GM19397 (cell line): ENCODE data around the gene KCNG2.

Source experiments
- ATAC-seq: cut with Tn5 transposase; IDR thresholded peaks from one replicate; pipeline ENCODE4 v1.9.1; 2021; ENCODE audit warnings: mild to moderate bottlenecking, moderate library complexity; ENCODE audit not compliant: unreplicated experiment

Gene KCNG2

DNA sequence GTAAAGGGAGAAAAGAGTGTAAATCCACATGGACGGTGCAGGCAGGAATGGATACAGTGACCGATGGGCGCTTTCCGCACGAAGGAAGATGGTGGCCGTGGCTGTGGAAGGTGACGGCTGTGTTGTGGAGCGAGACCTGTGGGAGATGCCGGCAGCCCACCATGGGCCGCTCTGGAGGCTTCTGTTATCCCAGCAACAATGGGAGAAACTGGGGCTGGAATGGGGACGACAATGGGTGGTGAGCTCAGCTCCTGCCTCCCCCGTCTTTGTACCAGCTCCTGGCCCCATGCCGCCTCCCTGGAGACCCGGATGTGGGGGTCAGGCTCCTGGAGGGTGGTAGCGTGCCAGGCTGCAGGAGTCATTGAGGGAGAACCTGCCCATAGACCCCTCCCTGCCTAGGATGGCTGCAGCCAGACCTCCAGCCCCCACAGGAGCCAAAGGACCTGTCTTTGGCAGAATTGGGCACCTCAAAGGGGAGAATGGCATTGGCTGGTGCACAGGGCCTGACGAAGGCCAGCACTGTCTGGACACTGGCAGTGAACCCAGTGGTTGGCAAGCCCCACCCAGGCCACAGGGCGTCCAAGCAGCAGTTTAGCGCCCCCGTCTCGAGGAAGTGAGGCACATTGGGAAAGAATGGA lies 81.1 kb downstream of the KCNG2 start:
- ATAC-seq: no peak

DNA sequence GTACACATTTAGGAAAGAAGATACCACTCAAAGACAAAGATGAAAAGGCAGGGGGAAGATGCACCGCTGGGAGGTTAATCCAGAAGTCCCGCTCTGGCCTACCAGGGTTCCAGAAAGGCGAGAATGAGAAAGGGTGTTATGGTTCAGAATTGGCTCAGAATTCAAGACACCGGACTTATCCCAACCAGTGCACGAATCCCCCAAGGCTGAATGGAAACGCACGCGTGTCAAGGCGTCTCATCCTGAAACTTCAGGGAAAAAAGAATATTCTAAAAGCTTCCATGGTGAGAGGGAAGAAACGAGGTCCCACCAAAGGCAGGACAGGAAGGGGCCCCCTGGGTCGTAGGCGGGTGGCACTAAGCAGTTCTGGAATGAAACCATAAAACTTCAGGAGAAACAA lies 81.8 kb downstream of the KCNG2 start:
- no peak for ATAC-seq

DNA sequence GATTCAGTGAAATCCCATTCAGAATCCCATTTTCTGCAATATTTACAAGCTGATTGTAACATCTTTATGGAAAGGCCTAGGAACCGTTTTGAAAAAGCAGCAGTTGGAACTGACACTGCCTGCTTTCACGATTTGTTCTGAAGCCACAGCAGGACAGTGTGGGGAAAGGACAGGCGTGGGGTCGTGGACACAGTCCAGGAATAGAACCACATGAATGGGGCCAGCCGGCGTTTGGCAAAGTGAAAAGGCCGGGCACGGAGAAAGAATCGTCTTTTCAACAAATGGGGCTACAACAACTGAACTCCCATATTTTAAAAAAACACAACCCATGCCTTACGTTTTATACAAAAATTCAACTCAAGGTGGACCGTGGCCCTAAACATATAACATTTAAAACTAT lies 84.0 kb downstream of the KCNG2 start:
- ATAC-seq: no peak

DNA sequence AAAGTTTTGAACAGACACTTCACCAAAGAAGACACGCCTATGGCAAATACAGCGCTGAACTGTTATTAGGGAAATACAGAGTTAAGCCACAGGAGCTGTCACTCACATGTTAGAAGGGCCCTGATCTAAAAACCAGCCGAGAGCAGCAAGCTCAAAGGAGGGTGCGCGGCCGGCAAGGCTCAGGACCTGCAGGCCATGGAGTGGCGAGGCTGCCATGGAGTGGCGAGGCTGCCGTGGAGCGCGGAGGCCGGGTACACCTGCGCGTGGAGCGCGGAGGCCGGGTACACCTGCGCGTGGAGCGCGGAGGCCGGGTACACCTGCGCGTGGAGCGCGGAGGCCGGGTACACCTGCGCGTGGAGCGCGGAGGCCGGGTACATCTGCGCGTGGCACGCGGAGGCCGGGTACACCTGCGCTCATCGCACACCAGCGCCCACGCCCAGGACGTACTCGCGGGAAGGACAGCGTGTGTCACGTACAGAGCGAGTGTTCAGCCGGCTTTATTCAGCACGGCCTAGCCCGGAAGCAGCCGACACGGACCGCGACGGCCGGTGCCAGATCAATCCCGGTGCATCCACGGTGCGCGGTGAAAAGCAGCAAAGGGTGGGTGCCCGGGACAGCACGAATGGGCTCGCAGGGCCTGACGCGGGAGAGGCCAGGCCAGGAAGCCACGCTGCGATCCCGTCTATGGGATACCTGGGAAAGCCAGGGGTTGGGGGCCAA lies 84.9 kb downstream of the KCNG2 start:
- no peak for ATAC-seq

DNA sequence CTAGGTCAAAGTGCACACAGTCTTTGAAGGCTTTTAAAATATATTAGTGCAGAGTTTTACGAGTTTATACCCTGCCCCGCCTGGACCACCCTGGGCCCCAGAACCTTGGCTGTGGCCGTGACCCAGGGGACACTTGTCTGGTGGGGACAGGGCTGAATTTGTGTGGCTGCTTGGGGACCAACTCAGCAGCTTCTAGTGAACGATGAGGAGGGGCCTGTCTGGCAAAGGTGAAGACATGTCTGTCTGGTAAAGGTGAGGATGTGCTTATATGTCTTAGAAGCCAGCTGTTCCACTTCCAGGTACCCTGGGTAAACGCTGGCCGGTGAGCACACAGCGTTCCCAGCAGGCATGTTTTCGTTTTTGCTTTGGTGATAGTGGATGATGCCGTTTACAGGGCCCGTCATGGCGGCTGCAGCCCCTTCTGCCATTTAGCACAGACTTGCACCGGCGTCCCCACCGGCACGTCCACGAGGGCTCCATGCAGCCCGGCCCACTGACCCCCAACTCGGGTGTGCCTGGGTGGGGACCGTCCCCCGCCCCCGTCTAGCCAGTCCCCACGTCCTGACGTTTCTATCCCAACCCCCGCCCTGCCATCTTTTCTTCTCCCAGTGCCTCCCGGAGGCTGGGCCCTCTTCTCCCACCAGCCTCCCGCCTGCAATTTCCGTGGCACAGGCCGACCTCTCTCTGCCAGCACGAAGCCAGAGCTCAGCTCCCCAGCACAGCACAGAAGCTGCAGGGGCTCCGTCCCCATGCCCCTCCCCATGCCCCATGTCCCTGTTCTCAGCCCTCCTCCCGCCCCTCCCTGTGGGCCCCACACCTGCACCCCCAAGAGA lies 85.9 kb downstream of the KCNG2 start:
- ATAC-seq: no peak

DNA sequence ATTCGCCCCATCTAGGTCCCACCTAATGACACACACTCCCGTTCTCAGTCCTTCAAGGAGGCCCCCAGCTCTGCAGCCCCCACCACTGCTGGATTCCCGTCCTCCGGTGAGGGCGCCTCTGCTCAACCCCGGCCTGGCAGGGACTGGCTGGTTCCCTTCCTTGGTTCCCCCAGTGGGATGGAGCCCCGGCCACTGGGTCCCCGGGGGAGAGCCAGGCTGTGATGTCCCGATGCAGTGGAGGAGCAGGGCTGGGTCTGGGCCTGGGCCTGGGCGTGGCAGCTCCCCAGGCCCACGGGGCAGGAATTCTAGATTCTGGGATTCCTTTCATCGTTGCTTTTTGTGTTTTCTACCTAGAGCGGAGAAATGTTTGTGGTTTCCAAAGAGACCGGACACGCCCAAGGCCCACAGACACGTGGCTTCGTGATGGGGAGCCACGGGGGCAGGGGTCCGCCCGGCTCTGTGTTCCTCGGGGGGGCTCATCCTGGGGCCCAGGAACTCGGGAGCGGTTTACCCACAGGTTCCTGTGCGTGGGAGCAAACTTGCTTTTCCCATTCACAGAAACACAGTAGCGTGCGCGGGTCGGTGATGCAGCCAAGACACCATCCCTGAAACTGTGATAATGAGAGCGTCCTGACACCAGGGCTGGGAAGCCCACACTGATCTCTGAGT lies 86.7 kb downstream of the KCNG2 start:
- ATAC-seq: no peak

DNA sequence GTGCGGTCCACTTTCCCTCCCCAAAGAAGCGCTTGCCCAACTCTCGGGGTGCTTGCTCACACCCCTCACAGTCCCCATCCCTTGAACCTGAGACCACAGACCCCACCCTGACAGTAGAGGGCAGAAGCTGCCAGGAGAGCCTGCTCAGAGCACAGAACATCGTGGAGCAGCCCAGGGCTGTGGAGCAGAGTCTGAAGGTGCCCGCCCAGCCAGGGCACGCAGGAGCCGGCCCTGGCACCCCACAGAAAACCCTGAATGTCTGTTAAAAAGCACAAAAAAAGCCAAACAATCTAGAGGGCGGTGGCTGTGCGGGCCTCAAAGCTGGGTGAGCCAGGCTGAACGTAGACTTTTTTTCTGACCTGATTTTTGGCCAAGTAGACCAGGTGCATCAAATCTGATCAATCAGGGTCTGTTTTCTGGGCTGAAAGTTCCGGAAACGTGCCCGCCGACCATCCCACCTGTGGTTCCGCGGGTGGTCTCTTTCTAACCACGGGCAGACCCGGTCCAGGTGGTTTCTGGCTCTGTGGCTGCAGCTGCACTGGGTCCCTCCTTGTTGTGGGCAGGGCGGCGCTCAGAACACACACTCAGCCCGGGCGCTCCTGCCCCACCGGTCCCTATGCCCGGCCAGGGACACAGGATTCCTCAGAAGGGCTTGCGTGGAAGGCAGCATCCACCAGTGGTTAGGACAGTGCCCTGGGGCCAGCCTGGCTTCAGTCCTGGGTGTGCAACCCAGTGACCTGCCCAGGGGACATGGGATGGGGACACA lies 87.4 kb downstream of the KCNG2 start:
- ATAC-seq: no peak

DNA sequence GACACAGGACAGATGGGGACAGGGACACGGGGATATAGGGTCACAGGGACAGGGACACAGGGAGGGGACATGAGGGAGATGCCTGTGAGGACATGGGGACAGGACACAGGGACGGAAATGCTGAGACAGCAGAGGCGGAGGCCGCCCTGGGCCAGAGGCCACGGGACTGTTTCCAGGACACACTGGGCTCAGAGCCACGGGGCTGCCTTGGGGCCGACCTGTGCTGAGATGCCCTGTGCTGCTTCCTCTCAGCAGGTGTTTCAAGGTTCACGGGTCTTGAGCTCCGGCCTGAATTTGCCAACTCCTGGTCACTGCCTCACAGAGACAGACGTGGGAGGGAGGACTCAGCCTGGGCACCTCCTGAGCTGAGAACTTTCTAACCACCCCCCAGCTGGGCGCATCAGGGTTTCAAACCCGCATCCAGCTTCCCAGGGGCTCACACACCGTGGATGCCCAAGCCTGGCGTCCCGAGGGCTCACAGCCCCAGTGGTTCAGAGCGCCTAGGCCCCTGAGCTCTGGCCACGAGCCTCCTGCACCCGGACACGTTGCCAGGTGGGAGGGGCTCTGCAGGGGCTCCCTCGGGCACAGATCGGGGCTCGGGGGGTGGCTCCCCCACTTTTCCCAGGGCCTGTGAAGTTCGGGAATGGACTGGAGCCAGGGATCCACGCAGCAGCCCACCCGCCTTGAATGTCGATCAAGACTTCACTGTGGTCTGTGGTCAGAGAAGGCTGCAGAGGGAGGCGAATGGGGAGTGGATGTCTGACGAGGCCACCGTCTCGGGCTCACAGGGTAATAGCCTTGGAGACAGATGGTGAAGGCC lies 89.7 kb downstream of the KCNG2 start:
- no peak for ATAC-seq

DNA sequence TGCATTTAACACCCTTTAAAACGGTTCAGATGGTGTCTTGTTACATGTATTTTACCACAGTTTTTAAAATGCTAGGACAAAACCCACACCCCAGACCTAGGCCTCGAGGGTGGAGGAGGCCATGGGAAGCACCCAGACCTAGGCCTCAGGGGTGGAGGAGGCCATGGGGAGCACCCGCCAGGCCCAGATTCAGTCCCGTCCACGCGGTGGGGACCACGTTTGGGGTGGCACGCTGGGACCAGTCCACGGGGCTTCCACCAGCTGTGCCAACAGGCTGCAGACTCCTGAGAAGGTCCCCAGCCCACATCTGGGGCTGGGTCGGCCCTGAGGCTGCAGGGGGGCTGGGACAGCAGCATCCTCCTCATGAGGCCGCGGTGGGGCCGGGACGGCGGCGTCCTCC lies 90.3 kb downstream of the KCNG2 start:
- ATAC-seq: no peak

DNA sequence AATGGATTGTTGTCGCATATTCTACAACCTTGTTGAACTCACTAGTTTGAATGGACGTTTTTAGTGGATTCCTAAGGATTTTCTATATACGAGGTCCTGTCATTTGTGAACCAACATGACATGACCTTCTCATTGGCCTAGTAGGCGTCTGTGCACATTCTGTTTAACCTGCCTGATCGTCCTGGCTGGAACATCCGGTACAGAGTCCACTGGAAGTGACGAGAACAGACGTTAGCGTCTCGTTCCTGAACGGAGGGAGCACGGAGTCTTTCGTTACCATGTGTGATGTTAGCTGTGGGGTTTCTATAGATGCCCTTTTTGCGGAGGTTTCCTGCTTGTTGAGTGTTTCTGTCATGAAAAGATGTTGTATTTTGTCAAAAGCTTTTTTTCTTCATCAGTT lies 91.8 kb downstream of the KCNG2 start:
- ATAC-seq: no peak

DNA sequence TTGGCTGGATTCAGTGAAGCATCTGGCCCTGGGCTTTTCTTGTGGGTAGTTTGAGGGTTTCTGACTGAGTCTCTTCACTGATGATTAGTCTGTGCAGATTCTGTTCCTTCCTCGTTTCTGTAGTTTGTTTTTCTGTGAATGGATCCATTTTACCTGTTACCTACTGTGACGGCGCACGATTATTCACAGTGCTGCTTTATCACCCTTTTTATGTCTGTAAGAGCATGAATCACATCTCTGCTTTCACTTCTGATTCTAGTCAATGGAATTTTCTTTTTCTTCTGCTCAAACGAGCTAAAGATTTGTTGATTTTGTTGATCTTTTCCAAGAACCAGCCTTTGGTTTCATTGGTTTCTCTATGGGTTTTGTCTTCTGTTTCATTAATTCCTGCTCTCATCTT lies 92.9 kb downstream of the KCNG2 start:
- ATAC-seq: no peak

DNA sequence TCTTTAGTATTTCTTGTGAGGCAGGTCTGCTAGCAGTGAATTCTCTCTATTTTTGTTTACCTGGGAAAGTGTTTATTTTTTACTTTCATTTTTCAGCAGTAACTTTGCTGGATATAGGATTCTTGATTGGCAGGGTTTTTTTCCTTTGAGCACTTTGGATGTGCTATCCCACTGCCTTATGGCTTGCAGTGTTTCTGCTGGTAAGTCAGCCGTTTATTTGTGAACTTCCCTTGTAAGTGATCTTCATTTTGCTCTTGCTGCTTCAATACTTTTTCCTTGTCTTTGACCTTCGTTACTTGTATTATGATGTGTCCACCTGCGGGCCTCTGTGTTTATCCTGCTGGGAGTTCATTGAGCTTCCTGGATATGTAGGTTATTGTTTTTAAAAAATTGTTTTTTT lies 99.0 kb downstream of the KCNG2 start:
- no peak for ATAC-seq

DNA sequence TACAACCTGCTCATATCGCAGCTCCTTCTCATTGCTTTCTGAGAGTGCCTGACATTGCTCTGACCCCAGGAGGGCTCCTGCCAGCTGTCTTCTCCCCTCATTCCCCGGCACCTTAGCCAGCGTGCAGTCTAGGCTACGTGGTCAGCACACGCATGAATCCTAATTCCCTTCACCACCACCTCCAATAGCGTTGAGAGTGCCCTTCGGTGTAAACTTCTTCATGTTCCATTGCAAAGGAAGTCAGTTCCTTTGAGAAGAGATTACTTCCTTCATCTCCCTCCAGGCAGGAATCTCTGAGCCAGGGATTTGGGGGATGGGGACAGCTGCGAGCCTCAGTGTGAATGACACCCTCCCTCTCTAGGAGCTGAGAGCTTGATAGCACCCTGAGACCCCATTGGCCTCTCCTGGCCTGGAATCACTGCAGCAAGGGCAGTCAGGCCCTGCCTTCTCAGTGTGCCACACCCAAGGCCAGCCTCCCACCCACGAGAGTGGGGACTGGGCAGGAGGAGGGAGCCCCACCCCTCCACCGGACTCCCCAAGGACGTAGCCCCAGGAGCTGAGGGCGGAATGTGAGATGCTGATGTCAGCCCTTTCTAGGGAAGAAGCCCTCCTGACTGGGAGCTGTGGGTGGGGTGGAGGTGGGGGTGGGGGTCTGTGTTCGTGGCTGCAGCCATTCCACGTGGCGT lies 100.3 kb downstream of the KCNG2 start:
- no peak for ATAC-seq

DNA sequence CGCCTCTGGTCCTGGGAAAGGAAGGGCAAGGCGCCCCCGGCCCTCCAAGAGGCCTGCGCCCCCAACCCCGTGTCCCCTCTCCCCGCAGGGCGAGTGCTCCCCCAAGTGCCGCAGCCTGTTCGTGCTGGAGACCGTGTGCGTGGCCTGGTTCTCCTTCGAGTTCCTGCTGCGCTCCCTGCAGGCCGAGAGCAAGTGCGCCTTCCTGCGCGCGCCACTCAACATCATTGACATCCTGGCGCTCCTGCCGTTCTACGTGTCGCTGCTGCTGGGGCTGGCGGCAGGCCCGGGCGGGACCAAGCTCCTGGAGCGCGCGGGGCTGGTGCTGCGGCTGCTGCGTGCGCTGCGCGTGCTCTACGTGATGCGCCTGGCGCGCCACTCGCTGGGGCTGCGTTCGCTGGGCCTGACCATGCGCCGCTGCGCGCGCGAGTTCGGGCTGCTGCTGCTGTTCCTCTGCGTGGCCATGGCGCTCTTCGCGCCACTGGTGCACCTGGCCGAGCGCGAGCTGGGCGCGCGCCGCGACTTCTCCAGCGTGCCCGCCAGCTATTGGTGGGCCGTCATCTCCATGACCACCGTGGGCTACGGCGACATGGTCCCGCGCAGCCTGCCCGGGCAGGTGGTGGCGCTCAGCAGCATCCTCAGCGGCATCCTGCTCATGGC lies 101.3 kb downstream of the KCNG2 start:
- no peak for ATAC-seq

DNA sequence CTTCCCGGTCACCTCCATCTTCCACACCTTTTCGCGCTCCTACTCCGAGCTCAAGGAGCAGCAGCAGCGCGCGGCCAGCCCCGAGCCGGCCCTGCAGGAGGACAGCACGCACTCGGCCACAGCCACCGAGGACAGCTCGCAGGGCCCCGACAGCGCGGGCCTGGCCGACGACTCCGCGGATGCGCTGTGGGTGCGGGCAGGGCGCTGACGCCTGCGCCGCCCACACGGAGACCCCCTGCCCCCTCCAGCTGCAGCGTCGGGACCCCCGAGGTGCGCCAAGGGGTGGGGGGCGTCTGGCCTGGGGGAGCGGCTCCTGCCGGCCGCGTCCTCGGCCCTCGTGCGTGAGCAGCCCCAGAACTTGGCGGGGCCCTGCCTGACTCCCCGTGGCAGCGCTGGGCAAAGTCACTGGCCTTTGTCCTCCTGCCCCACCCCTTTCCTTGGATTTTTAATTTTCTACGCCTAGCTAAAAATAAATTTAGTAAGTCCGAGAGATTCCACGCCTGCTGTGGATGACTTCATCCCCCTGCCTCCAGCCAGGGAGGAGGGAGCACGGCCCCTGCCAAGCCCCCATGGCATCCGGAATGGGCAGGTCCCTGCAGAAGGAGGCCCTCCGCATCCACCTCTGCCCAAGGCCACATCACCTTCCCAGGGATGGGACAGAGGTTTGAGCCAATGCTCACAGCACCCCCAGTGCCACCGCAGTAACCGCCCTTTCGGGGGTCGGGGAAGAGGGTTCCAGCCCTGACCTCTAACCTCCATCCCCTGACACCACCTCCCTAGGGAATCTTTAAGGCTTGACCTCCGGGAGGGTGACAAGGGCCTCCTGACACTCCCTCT lies 102.1 kb downstream of the KCNG2 start:
- no peak for ATAC-seq

DNA sequence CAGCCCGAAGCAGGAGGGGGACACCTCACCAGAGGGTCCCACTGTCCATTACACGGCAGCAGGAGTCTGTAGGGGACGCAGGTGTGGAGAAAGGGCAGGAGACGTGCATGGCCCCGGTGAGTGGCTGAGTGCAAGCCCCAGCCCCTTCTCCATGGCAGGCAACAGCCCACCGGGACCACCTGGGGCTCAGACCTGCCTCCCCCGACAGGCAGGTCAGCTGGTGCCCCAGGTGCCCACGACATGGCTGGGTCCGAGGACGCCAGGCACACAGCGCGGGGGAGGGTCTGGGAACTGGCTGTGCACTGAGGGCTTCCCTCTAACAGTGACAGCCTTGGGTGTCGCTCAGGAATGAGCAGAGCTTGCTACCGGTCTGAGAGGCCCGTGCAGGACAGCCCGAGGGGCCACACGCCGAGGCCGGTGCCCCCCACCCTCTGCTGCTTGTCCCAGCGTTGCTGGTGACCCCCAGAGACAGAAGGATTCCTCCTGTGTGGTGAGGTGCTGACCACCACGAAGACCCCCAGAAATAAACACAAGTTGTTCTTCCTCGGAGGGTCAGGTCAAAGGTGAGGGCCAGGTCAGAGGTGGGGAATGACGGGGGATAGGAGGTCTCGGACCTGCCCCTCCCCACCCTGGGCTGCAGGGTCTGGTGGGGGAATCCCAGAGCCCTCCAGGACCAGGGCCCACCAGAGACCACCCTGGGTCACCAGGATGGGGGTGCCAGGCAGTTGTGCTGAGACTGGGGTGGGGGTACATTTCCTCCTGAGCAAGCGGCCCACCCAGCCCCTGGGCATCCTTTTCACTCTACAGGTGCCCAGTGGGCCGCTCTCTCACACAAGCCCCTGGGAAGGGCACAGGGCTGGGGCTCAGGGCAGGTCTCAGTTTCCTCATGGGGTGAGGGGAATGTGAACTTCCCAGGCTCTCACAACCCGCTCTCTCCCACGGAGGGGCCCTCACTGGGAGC lies 103.2 kb downstream of the KCNG2 start:
- no peak for ATAC-seq

DNA sequence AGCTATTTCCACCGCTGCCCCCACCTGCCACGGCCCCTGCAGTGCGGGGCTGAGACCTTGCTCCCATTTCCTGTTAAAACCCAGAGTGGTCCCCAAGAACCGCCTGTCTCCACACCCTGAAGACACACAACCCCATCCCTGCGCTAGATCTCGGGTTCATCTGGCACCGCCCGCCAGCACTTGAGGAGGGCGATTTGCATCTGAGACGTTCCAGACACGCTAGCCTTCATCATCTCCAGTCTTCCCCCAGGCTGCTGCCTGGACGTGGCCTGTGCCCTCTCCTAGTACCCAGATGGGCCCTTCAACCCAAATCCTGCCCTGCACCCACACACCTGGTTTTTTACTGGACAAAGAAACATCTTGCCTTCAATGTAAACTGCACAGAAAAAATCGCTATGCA lies 103.9 kb downstream of the KCNG2 start:
- no peak for ATAC-seq
